HepG2 (cell line): ENCODE measurements around the gene AUH. TPM values are rescaled to one million over a fixed set of nuclear protein-coding genes. Genes with fewer than 3 reads are reported as not detected.
A peak's percentile ranks its signal among the peaks of the same experiment; 100 is the strongest.

Experiments
- ATF7-NPFF ChIP-seq: sonication (generic); formaldehyde crosslinking; IDR thresholded peaks from 2 replicates; pipeline ENCODE4 v1.8.1; 2023; ENCODE audit warnings: mild to moderate bottlenecking, low read depth, missing genetic modification reagents, moderate library complexity
- FOSL2 ChIP-seq: sonication (generic); formaldehyde crosslinking; IDR thresholded peaks from 2 replicates; pipeline ENCODE4 v1.4.0; 2020; ENCODE audit warnings: missing genetic modification reagents
- FOXP1 ChIP-seq, 2 experiments: fragments of 450-650 bp in 1 of 2; IDR thresholded peaks; 2 replicates each; pipeline ENCODE4 v1.6.1; 2017 to 2018; ENCODE audit warnings: antibody characterized with exemption in 1 of 2
- HMGXB4 ChIP-seq, 2 experiments: sonication (generic) in 1 of 2; formaldehyde crosslinking in 1 of 2; IDR thresholded peaks; 2 replicates each; pipeline versions ENCODE4 v1.4.0 to v1.6.1; 2018 to 2020; ENCODE audit warnings: missing genetic modification reagents in 2 of 2, borderline replicate concordance in 1 of 2, low read depth in 1 of 2, mild to moderate bottlenecking in 1 of 2, missing biosample characterization in 1 of 2
- HOXA7 ChIP-seq: sonication (generic); formaldehyde crosslinking; IDR thresholded peaks from 2 replicates; pipeline ENCODE4 v1.8.1; 2022; ENCODE audit warnings: mild to moderate bottlenecking, missing genetic modification reagents, moderate library complexity
- MAFF ChIP-seq: IDR thresholded peaks from 2 replicates; pipeline ENCODE4 v1.6.1; 2011; ENCODE audit warnings: low read depth, low read length, improper control_type of control experiment
- REXO4 ChIP-seq: sonication (generic); formaldehyde crosslinking; IDR thresholded peaks from 2 replicates; pipeline ENCODE4 v1.8.0; 2022; ENCODE audit warnings: missing genetic modification reagents, mild to moderate bottlenecking, borderline replicate concordance
- SIX4 ChIP-seq: sonication (generic); formaldehyde crosslinking; IDR thresholded peaks from 2 replicates; pipeline ENCODE4 v1.4.0; 2020; ENCODE audit warnings: missing genetic modification reagents
- SSRP1 ChIP-seq: IDR thresholded peaks from 2 replicates; pipeline ENCODE4 v1.6.1; 2016; ENCODE audit warnings: control low read depth
- THRA ChIP-seq: sonication (generic); formaldehyde crosslinking; IDR thresholded peaks from 2 replicates; pipeline ENCODE4 v1.4.0; 2020; ENCODE audit warnings: missing genetic modification reagents, borderline replicate concordance
- TIGD3 ChIP-seq: sonication (generic); formaldehyde crosslinking; IDR thresholded peaks from 2 replicates; pipeline ENCODE4 v1.5.1; 2020; ENCODE audit warnings: mild to moderate bottlenecking, missing genetic modification reagents, borderline replicate concordance
- TRIM24 ChIP-seq: sonication (generic); formaldehyde crosslinking; IDR thresholded peaks from 2 replicates; pipeline ENCODE4 v1.8.0; 2022; ENCODE audit warnings: mild to moderate bottlenecking, missing genetic modification reagents
- ZBTB26 ChIP-seq: IDR thresholded peaks from 2 replicates; pipeline ENCODE4 v1.6.1; 2016; ENCODE audit warnings: missing compliant biosample characterization, missing genetic modification reagents, borderline replicate concordance
- ZBTB37 ChIP-seq: sonication (generic); formaldehyde crosslinking; IDR thresholded peaks from 2 replicates; pipeline ENCODE4 v1.4.0; 2020; ENCODE audit warnings: mild to moderate bottlenecking, missing genetic modification reagents
- ZMAT3 ChIP-seq: sonication (generic); formaldehyde crosslinking; conservative IDR thresholded peaks from 2 replicates; pipeline ENCODE4 v1.7.0; 2021; ENCODE audit warnings: missing genetic modification reagents
- ZNF138 ChIP-seq: sonication (generic); formaldehyde crosslinking; IDR thresholded peaks from 2 replicates; pipeline ENCODE4 v1.5.0; 2020; ENCODE audit warnings: mild to moderate bottlenecking, low read depth, missing genetic modification reagents
- ZNF230 ChIP-seq: sonication (generic); formaldehyde crosslinking; IDR thresholded peaks from 2 replicates; pipeline ENCODE4 v1.4.0; 2020; ENCODE audit warnings: mild to moderate bottlenecking, missing genetic modification reagents
- ZNF615 ChIP-seq: sonication (generic); formaldehyde crosslinking; IDR thresholded peaks from 2 replicates; pipeline ENCODE4 v1.5.0; 2020; ENCODE audit warnings: mild to moderate bottlenecking, missing genetic modification reagents, borderline replicate concordance
- ZNF720 ChIP-seq: sonication (generic); formaldehyde crosslinking; IDR thresholded peaks from 2 replicates; pipeline ENCODE4 v1.4.0; 2020; ENCODE audit warnings: missing genetic modification reagents
- ZNF772 ChIP-seq: sonication (generic); formaldehyde crosslinking; IDR thresholded peaks from 2 replicates; pipeline ENCODE4 v1.5.0; 2020; ENCODE audit warnings: mild to moderate bottlenecking, missing genetic modification reagents
- ZSCAN29 ChIP-seq: sonication (generic); formaldehyde crosslinking; conservative IDR thresholded peaks from 2 replicates; pipeline ENCODE4 v1.4.0; 2020; ENCODE audit warnings: mild to moderate bottlenecking, missing genetic modification reagents
- polyA plus RNA-seq, 8 experiments: library from polyadenylated mRNA; depleted of rRNA in 3 of 8; stranded (reverse) in 7 of 8; unstranded in 1 of 8; fragments of >200 nt; fragmentation: Illumina TruSeq in 4 of 8; extraction: Trizol in 4 of 8; gene quantifications; 2 replicates each; pipeline versions ENCODE4 v1.2.1 to v1.2.3, GENCODE V29; 2011 to 2016; ENCODE audit warnings: low read depth in 4 of 8, missing spikeins in 1 of 8, mixed read lengths in 1 of 8; ENCODE audit not compliant: insufficient read depth in 1 of 8
- total RNA-seq, 5 experiments: library from RNA; depleted of rRNA; stranded (reverse); fragments of >200 nt; fragmentation: Illumina TruSeq; extraction: Trizol; gene quantifications; 2 replicates each; pipeline ENCODE4 v1.2.3, GENCODE V29; 2016; ENCODE audit warnings: low read depth in 1 of 5

AUH gene
- total and polyA plus RNA-seq, 2 of the 13 experiments (the other 11 are each of a cell fraction or from before 2014, with no cell fraction given): 25.8 to 31.9 TPM

GRCh38 chr9:91193087-91193657, 168.5 kb downstream of the AUH start (continued):
- TF ChIP-seq TIGD3 (no peak), ZBTB37 (CRISPR knock-in tag) (no peak), ZNF138 (CRISPR knock-in tag) (no peak), ZNF720 (CRISPR knock-in tag) (no peak), SIX4 (CRISPR knock-in tag) (peak; percentile 86), HOXA7 (CRISPR knock-in tag) (no peak), REXO4 (peak; percentile 49; the same call in 1 of the 2 replicates), MAFF (no peak), HMGXB4 (CRISPR knock-in tag; IDR thresholded peaks at IDR 0.05; ENCODE audit: borderline replicate concordance in 1 of 2, low read depth in 1 of 2) (0 out of 4 replicates have a peak, but pooled peaks of 1 of the 2 experiments have one; percentile 41), ZNF615 (no peak), FOSL2 (CRISPR knock-in tag) (peak; percentile 96), FOXP1 (IDR thresholded peaks at IDR 0.05) (no peak), FOXP1 (CRISPR knock-in tag; IDR thresholded peaks at IDR 0.05) (peak; percentile 42; the same call in 1 of the 2 replicates), ZNF772 (CRISPR knock-in tag) (no peak), ZMAT3 (CRISPR knock-in tag) (peak; percentile 11; the same call in 1 of the 2 replicates), TRIM24 (no peak), ATF7-NPFF (CRISPR knock-in tag) (peak; percentile 70; the same call in 1 of the 2 replicates), SSRP1 (CRISPR knock-in tag) (peak; percentile 96; the same call in 1 of the 2 replicates), THRA (CRISPR knock-in tag) (no peak; the same call in 1 of the 2 replicates), ZBTB26 (no peak), ZSCAN29 (CRISPR knock-in tag) (no peak; the same call in 1 of the 2 replicates), ZNF230 (CRISPR knock-in tag) (no peak)
